Jurkat, Clone E6-1 (cell line): ENCODE results near the gene TBC1D9.

ENCODE experiments used
- DNase-seq: peaks from one replicate; pipeline ENCODE4 v3.0.0-alpha.2; 2011; ENCODE audit warnings: low read depth, low spot score
- H3K4me3 ChIP-seq: 2 replicates; pipeline ENCODE4 v1.5.1; 2011; ENCODE audit warnings: mild to moderate bottlenecking, low read length, control low read depth, moderate library complexity

Gene TBC1D9

GRCh38 chr4:140595065-140595464 is 161.1 kb downstream of the TBC1D9 start:
- H3K4me3 ChIP-seq, result no peak overlapping the region
- DNase-seq, result no peak

DNA sequence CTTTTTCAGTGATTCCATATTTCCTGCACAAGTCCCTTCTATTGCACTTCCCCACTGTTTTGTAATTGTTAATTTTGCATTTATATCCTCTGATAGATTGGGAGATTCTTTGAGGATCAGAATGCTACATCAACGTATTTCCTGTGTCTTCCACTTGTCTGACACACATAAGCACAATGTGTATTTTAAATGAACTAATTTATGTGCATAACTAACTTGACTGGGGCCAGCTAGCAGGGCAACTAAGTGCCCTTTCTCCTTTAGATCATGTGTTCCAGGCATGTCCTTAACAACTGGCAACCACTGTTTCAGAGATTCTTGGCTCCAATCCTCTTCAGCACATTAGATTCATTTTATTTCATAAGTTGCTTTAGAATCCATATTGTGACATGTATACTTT is 171.7 kb downstream of the TBC1D9 start:
- no peak for DNase-seq
- no peak overlapping the region for H3K4me3 ChIP-seq

DNA sequence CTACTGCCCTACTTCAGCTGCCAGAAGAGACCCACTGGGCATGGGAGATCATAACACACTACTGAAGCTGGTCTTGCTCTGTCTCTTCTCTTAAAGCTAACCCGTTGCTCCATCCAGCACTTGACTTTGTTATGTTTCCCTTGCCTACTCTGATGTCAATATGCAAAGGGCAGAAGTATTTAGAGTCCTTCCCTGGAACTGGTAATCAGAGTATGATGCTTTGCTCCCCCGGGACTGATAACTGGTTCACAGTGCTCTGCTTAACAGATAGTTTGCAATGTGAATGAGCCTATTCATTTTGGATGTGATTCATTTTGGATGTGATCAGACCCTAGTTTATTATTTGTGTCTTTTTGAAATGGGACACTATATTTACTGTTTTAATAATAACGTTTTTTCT is 175.1 kb downstream of the TBC1D9 start:
- H3K4me3 ChIP-seq, result no peak overlapping the region
- DNase-seq, result no peak

DNA sequence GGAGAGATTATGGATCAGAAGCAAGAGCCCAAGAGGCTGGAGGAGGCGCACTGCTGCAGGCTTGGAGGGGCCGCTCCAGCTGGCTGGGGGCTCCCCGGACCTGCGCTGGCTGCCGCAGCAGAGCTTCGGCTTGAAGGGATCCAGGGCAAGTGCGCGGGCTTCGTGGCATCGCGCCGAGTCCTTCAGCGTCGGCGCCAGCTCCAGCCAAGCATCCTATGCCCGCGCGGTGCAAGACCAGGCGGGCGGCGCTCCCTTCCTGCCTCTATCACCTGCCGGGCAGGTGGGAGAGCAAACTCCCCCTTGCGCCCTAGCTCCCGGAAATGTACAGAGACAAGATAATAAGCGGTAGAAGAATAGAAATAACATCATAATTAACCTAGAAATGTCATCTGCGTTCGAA is 176.9 kb downstream of the TBC1D9 start:
- DNase-seq, result no peak
- no peak overlapping the region for H3K4me3 ChIP-seq

DNA sequence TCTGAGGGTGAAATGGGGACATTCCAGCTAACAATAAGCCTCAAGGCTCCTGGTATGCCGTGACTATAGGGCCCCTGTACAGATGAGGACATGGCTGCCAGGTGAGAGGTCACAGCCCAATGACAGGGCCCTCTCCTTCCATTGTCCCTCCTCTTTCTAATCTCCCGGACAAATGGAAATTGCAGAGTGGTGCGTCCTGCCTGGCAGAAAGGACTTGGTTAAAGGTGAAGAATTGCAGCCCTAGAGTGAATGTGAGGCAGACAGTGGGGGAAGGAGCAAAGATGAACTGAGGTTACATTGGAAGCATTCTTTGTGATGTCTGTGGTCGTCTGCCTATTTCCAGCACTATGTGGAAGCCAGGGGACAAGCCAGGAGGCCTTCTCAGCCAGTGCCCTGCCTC is 180.7 kb downstream of the TBC1D9 start:
- no peak for DNase-seq
- H3K4me3 ChIP-seq, result no peak overlapping the region

DNA sequence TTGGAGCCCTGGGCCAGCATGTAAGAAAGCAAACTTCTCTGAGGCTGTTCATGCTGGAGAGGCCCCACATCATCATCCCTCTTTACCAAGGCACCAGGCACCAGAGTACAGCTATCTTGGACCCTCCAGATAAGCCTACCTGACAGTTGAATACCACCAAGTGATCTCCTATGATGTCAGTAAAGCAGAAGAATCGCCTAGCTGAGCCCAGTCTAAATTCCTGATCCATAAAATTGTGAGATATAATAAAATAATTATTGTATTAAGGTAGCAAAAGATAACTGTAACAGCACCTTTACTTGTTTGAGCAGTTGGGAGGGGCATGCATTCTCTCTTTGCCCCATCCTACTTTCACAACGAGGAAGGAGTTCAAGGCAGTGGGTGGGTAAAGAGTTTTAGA is 184.6 kb downstream of the TBC1D9 start:
- H3K4me3 ChIP-seq, result no peak overlapping the region
- DNase-seq, result no peak
